Femur (tissue), 1 donor: ENCODE results near the gene KLHL7.
"Not testable (repeated sequence)": the region's sequence is repeated elsewhere in the genome, so short reads cannot be mapped to it uniquely, and the experiment has no call there.

Source experiments
- DNase-seq: peaks from one replicate; pipeline ENCODE4 v3.0.0-alpha.2; 2017

Gene KLHL7

DNA sequence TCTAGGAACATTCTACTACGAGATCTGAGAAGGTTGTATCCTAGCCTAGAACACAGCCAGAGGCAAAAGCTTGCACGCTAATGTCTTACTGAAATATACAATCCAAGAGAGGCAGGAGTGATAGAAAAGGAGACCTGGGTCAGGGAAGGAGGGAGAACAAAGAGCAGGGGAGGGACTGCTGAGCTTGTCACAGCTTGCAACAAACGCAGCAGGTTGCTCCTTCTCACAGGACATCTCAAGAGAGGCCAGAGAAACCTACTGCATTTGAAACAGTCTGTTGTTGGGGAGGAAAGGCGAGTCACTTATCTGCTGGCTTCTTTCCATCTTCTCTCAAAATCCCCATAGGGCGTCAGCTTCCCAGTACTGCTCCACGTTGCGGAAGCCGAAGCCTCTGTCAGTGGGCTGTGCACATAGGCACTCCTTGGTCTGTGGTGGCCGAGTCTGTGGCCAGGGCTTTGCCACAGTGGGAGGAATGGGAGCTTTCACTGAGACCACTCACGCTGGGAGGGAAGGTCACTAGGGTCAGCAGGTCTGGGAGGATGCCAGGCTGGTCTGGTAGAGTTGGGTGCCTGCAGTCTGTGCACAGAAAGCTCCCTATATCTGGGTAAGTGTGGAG is 115.2 kb downstream of the KLHL7 start:
- no peak for DNase-seq

DNA sequence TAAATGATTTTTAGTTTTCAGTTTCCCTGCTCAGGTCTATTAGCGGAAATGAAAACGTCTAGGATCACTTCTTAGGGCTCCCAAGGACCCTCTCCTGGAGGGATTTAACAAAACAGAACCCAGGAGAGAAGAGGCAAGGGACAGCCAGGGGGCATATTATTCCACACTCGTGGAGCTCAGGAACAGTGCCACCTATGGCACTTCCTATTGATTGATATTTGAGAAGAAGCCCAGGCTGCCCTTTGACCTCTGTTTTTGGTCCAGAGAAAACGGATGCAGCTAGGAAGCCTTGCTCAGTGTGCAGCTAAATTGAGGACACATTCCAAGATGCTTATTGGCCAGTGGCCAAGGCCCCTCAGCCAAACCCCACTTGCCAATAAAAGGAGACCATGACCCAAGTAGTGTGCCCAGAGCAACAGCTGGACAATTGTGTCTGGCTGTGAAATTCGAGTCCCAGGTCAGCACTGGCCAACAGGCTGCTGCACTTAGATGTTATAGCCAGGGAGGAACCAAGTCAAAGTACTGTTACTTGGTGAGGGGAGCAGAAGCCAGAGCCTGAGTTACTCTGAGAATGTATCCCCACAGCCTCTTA is 117.0 kb downstream of the KLHL7 start:
- peak; percentile 49 for DNase-seq

- not testable (repeated sequence) for DNase-seq
These were observed 118.8 kb downstream of the KLHL7 start for GRCh38 chr7:23224364-23224763.

- no peak for DNase-seq
These were observed 121.4 kb downstream of the KLHL7 start for GRCh38 chr7:23226844-23227450.
